GM21390 (cell line): Measurements from ENCODE around the gene MARCHF6.
"Not testable (repeated sequence)": the region's sequence is repeated elsewhere in the genome, so short reads cannot be mapped to it uniquely, and the experiment has no call there.

Experiments used
- ATAC-seq: cut with Tn5 transposase; IDR thresholded peaks from one replicate; pipeline ENCODE4 v1.9.1; 2021; ENCODE audit not compliant: unreplicated experiment

Gene MARCHF6

DNA sequence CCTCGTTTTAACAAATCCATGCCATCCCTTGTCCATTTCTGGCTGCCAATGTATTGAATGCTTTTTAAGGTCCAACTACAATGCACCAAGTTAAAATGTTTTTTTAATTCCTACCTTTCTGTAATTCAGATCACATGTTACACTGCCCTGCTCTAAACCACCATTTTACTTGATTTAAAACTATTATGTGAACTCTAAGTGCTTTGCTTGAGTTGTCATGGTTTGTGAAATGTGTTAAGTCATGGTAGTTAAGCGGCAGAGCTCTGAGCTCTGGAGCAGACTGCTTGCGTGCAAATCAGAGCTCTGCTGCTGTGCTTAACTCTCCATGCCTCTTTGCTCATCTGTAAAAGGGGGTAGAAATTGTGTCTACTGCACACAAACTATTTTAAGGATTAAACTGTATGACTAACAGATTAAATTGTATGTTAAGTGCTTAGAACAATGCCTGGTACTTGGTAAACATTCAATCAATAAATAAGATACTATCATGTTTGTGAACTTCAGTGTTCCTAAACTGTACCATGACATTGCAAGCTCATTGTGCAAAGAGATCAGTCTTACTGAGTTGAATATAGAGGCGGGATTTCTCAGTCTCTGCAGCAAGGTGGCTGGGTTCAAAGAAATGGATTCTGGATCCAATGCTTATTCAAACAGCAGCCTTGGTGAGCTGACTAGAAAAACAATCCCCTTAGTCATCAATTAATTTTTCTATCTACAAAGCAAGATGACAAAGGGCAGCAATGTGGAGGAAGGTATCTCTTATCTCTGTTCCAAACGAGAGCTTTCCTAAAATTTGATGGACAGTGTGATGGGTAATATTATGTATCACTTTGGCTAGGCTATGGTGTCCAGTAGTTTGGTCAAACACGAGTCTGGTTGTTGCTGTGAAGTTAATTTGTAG lies 29.7 kb upstream of the MARCHF6 start:
- ATAC-seq, result no peak

DNA sequence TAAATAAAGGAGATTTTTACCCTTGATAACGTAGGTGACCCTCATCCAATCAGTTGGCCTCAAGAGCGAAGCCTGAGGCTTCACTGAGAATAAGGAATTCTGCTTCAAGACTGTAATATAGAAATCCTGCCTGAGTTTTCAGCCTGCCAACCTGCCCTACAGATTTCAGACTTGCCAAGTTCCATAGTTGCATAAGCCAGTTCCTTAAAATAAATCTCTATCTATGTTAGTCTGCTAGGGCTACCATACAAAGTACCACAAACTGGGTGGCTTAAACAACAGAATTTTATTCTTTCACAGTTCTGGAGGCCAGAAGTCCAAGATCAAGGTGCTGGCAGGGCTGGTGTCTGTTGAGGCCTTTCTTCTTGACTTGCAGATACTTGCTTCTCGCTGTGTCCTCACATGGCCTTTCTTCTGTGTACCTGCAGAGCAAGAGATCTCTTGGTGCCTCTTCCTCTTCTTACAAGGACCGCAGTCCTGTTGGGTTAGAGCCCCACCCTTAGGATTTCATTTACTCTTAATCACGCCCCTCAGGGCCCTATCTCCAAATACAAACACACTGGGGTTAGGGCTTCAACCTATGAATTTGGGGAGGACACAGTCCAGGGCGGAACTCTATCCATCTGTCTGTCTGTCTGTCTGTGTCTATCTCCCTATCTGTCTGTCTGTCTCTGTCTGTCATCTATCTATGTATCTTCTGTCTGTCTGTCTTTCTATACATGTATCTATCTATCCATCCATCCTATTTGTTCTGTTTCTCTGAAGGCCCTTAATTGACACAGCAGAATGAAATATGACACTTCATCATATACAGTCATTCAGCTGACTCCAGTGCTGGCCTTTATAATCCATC lies 28.8 kb upstream of the MARCHF6 start:
- no peak for ATAC-seq

DNA sequence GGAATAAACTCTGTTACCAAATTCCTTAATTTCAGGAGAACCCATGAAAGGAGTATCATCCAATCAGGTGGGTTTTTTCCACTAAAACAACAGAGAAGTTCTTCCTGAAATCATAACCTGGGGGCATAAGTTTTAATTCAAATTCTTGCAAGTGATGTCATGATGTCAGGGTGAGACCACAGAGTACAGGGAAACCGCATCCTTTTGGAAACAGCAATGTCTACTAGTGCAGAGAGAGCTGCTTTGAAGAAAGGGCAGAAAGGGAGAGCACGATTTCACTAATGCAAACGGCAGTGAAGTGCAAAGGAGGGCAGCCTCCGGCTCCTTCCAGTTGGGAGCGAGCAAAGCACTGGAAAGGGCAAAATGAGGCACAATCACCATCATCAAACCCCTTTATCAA lies 25.2 kb upstream of the MARCHF6 start:
- ATAC-seq, result no peak

DNA sequence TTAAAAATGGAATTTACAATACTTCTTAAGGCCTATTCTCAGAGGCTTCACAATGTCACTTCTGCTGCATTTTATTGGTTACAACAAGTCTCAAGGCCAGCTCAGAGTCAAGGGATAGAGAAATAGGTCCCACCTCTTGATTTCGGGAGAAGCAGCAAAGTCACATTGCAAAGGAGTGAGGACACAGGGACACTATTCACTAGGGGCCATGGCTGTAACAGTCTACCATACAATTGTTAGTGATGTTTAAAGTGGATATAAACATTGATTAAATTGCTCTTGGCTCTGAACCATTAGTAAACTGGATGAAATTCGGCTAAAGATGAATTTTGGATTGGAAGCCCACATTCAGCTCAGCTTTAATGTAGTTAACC lies 24.1 kb upstream of the MARCHF6 start:
- no peak for ATAC-seq

DNA sequence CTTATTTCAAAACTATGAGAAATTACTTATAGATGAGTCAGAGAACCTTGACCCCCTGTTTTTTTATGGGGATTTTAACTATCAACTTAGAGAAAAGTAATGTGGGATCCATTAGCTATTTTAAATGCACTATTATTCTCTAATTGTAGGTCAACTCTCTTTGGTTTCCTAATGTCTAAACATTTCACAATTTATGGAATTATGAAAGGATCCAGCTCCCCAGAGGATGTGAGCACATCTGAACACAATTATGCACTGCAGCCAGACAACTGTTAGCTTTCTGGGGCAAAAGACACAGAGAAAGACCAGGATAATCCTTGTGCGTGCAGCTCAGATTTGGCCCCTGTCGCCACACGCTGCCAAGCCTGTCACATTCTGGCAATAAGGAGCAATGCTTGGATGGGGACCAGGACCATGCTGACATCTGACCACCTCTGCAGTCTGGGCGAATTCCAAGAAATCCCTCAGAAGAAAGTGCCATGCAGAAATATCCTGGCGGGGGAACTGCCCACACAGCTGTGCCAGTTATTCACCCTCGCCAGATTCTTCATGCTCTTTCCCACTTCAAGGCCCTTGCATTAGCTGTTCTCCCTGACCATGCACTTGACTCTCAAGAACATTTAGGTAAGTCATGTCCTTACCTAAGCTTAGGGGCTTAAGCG lies 23.5 kb upstream of the MARCHF6 start:
- no peak for ATAC-seq

DNA sequence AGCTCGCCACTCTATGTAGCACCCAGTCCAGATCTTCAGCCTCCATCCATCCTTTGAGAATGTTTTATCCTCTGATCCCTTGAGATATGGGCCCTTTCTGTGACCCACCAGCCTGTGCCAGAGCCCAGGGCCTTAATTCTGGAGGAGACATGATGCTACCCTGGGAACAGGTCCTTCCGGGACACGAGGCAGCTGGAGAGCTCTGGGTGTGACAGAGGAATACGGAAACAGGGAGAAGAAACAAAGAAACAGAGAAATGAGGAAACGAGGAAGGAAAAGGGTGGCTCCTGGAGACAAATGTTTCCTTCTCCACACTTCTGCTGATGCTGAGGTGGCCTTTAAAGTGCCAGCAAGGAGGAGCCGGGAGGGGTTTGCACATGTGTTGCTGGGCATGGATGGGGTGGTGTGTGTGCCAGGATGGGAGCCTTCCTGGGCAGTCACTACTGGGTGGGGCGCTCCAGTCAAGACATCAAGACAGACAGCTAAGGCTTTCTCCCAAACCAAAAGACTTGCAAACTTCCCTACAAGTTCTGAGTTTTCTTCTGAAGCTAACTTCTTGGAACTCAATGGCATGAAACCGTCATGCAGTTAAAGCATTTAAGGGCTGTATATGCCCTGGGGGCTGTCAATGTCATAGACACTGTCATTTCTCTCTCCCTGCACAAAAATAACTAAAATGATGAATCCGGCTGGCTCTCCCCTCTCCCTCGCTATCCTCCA lies 22.8 kb upstream of the MARCHF6 start:
- no peak for ATAC-seq

DNA sequence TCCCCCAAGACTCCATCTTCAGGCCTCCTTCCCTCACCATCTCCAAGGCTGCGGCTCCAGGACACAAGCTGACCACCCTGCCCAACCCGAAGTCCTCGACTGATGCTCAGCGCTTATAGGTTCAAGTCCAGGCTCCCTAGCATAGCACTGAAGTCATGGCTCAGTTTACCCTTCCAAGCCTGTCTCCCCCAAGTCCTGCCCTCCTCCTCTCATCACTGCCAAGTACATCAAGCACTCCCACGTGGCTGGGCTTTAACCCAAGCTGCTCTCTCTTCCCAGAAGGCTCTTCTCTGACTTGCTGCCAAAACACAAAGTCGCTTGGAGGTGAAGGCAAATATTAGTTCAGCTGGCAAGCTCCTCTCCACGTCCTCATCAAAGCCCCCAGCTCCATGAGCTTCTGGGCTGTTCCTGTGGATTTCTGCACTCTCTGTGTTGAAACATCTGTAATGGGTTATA lies 22.1 kb upstream of the MARCHF6 start:
- no peak for ATAC-seq

DNA sequence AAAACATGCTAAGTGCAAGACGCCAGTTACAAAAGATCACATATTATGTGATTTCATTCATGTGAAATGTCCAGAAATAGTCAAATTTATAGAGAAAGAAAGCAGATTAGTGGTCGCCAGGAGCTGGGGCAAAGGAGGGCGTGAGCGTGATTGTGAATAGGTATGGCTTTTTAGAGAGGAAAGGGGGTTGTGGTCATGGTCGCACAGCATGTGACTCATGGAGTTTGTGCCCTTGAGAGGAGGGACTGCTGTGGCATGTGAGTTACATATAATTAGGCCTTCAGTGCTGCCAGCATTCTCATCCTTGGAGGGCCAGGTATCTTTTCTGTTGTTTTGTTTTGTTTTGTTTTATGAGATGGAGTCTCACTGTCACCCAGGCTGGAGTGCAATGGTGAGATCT lies 21.2 kb upstream of the MARCHF6 start:
- no peak for ATAC-seq

DNA sequence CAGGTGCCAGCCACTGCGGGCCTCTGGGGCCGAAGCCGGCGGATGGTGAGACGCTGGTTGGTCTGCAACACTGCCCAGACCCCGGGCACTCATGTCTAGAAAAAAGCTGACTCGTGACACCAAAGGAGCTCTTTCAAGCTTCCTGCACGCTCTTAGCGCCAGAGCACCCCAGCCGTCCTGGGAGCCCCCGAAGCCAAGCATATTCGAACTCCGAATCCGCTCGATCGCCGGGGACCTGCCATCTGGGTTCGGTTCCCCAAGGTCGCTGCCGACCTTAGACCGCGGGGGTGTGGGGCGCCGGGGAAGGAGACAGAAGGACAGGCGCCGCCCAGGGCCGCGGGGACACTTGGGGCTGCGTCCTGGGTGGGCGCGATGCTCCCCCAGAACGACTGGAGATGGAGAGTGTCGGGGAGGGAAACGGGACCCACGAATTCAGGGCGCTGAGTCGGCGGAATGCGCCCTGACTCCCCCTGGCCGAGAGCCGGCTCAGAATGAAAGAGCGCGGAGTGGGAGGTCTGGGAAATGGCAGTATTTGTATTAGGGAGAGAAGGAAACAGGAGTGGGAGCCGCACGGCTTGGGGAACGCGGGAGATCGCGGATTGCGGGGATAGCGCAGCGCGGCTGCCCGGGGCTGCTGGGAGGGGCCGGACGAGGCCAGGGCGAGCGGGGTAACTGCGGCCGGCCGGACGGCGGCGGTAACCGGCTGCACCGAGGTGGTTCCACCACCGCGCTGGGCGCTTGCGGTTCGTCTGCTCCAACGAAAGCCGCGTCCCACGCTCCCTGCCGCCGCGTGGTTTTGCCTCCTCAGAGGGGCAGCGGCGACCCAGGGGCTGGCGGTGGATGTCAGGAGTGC lies 20.1 kb upstream of the MARCHF6 start:
- peak; percentile 79 for ATAC-seq

DNA sequence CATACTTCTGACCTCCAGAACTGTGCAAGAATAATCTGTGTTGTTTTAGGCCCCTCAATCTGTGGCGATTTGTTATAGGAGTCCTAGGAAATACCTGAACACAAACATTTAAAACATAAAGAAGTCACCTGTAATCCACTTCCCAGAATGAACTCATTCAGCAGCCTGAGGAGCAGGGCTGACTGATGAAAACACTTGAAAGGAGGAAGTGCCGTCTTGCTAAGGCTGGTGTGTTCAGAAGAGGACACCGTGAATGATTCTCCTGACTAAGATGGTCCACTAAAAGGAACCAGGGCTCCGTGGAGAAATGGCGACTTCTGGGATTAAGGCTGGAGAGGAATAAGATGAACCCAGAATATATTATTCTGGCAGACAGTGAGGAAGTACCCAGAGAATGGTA lies 18.7 kb upstream of the MARCHF6 start:
- no peak for ATAC-seq

DNA sequence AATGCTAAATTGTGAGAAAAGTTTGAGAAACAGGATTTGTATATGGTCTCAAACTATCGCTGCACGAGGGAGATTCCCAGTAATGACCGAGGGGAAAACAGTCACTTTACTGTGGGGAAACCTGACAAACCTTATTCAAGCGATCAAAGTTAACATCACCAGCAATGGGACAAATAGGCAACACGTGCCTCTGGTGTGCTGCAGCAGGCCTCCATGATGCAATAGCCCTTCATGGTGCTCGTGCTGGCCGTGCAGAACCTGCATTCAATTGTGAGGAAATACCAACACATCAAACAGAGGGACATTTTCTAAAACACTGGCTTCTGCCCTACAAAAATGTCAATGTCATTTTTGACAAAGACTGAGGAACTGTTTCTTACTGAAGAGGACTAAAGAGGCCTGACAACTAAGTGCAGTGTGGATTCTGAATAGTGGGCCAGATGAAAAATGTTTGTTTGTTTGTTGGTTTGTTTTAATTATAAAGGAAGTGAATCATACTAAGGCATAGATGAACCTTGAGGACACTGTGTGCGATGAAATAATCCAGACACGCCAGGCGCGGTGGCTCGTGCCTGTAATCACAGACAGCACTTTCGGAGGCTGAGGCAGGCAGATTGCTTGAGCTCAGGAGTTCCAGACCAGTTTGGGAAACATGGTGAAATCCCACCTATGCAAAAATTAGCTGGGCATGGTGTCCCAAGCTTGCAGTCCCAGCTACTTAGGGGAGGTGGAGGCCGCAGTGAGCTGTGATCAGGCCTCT lies 17.6 kb upstream of the MARCHF6 start:
- no peak for ATAC-seq

DNA sequence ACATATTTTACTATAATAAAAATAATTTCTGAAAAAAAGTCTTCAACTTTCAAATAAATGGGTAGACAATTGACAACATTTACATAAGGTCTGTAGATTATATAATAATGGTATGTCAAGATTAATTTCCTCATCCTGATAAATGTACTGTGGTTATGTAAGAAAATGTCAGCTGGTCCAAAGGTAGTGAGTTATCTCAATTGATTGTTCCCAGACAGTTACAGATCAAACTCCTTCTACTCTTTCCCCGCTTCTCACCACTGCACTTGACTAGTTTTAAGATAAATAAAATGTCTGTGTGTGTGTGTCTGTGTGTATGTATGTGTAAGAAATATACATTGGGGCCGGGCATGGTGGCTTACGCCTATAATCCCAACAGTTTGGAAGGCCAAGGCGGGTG lies 16.4 kb upstream of the MARCHF6 start:
- ATAC-seq, result no peak

DNA sequence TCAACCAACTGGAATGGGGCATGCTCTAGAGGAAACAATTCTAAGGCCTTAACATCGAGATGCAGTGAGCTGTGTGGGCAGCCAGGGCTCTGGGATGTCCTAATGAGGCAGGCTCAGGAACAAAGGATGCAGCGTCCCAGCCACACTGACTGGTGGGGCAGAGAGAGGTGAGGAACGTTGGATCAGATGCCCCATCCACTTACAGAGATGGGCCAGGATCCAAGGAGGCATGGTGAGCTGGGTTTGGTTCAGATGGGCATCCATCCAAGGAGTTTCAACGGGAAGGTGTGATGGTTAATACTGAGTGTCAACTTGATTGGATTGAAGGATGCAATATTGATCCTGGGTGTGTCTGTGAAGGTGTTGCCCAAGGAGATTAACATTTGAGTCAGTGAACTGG lies 15.5 kb upstream of the MARCHF6 start:
- no peak for ATAC-seq

DNA sequence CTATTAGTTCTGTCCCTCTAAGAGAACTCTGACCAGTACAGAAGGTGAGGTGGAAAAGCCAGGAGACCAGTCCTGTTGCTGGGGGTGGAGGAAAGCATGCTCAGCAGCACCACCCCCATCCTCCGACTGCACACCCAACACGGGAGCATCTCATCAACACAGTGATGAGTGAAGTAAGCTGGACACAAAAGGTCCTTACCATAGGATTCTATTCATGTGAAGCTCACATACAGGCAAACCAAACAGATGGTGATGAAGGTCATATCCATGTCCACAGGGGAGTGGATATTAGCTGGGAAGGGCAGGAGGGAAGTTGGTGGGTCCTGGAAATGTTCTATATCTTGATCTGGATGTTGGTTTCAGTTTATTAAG lies 14.8 kb upstream of the MARCHF6 start:
- ATAC-seq, result no peak

DNA sequence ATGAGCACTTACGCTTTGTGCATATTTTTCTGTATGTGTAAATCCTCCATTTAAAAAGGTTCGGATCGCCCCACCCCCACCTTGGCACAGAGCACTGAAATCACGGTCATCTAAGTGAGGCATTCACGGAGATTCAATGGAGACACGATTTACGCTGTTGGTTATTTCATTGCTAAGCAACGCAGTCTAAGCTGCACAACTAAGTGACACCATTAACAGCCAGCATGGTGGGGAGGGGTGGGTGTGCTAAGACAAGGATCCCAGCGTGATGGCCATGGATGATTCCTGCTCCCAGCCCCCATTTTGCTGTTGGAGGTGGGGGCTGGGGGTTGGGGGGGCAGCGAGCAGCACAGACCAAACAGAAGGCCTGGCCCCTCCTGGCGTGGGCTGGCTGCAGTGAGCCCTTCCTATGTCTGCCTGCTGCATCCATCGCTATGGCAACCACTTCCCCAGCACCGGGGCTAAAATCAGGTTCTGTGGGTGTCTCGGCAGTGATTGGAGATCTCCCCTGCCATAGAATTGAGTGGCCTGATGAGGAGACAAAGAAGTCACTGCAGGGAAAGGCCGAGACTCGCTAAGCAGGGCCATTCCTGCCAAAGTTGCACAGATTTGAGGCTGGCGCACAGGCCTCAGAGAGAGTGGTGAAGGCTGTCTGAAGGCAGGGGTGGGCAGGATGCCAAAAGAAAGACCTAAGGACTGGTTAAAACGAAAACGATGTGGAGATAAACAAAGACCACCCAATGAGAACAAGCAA lies 14.3 kb upstream of the MARCHF6 start:
- no peak for ATAC-seq

DNA sequence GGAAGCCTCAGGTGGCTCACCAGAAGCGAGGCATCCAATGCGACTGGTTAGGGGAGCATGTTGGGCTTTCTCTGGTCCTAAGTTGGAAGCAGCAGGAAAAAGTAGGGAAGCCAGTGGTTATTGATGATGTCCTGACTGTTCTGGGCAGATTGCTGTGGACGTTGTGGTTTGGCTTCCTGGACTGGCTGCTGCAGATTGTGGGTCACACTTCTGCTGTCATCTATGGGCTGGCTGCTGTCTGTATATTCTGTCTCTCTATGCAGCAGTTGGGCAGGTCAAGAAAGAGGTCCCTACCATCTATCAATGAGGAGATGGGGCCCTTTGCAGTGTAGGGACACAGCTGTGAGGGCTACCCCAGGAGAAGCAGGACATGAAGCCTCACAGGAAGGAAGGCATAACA lies 13.5 kb upstream of the MARCHF6 start:
- no peak for ATAC-seq

DNA sequence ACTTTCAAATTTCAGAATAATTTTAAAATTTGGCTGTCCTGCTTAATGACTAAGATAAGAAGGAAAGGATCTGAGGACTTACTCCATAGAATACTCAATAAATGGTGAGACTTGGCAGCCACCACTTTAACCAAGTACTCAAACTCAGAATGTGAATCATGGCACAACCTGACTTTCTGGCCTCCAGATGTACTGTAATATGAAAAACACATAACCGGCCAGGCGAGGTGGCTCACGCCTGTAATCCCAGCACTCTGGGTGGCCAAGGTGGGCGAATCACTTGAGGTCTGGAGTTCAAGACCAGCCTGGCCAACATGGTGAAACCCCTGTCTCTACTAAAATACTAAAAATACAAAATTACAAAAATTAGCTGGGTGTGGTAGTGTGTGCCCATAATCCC lies 10.0 kb upstream of the MARCHF6 start:
- ATAC-seq, result no peak

DNA sequence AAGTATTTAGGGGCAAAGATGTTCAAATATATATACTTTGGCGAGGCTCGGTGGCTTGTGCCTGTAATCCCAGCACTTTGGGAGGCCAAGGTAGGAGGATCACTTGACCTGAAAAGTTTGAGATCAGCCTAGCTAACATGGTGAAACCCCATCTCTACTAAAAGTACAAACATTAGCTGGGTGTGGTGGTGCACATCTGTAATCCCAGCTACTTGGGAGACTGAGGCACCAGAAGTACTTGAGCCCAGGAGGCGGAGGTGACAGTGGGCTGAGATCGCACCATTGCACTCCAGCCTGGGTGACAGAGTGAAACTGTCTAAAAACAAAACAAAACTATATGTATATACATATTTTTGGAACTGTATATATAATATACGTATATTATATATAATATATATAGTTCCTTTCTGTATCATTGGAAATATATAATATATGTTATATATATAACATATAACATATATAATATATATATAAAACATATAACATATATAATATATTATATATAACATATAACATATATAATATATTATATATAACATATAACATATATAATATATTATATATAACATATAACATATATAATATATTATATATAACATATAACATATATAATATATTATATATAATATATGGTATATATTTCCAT lies 8.9 kb upstream of the MARCHF6 start:
- not testable (repeated sequence) for ATAC-seq
